GM13976 (cell line): ENCODE results near the gene BLOC1S3.

Source experiments
- DNase-seq: peaks from one replicate; pipeline ENCODE4 v3.0.0; 2012; ENCODE audit warnings: low spot score
- in situ Hi-C: fragments of 300-500 bp; cut with MboI; formaldehyde crosslinking; loops from one replicate; pipeline ENCODE4 v1.12.0; 2022; ENCODE audit warnings: low sequenced_read_pairs, mixed read lengths, inconsistent platforms; ENCODE audit not compliant: unreplicated experiment
- TF ChIP-seq, protein P1 (sequence below): IDR thresholded peaks from 2 replicates; pipeline ENCODE4 v1.5.1; 2012; ENCODE audit warnings: borderline replicate concordance, mild to moderate bottlenecking; ENCODE audit not compliant: insufficient read depth; ENCODE audit errors: extremely low read depth, missing control alignments, control extremely low read depth

BLOC1S3 gene

DNA sequence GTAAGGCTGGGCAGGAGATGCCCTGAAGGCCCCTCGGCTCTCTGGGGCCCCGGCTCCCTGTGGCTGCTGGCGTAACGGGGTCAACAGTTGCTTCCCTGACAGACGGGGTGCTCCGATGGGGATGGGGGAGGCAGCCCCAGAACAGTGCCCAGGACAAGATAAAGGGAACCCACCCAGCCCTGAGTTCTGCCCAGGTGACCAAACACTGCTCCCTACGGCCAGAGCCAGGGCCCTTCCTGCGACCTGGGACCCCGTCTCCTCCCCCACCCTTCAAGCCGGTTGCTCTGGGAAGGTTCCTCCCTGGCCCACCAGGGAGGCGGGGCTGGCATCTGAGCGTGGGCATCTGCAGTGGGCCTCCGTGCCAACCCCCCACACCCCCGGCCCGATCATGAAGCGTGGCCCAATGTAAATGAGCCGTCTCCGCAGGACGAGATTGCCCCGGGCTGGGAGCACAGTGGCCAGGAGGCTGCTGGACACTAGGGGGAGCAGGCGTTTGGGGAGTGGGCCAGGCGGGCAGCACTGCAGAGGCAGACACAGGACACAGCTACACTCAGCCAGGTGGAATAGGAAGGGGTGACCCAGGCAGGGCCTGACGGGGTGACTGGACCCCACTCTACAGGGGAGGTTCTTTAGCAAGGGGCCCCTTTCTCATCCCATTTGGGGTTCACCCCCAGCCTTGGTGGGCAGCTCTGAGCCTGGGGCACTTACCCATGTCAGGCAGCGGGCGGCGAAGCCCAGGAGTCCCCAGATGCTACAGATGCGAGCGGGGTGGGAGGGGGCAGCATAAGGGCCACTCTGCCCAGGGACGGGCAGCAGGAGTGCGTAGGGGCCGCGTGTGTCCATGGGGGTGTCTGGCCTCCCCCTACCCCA, 16.6 kb upstream of the BLOC1S3 start:
- DNase-seq: no peak
- TF ChIP-seq, protein P1, sequence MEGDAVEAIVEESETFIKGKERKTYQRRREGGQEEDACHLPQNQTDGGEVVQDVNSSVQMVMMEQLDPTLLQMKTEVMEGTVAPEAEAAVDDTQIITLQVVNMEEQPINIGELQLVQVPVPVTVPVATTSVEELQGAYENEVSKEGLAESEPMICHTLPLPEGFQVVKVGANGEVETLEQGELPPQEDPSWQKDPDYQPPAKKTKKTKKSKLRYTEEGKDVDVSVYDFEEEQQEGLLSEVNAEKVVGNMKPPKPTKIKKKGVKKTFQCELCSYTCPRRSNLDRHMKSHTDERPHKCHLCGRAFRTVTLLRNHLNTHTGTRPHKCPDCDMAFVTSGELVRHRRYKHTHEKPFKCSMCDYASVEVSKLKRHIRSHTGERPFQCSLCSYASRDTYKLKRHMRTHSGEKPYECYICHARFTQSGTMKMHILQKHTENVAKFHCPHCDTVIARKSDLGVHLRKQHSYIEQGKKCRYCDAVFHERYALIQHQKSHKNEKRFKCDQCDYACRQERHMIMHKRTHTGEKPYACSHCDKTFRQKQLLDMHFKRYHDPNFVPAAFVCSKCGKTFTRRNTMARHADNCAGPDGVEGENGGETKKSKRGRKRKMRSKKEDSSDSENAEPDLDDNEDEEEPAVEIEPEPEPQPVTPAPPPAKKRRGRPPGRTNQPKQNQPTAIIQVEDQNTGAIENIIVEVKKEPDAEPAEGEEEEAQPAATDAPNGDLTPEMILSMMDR: no peak
- in situ Hi-C loops: no loop called here

GRCh38 chr19:45162608-45163143, 15.9 kb upstream of the BLOC1S3 start:
- TF ChIP-seq, protein P1: no peak
- in situ Hi-C loops: no loop called here
- DNase-seq: no peak

GRCh38 chr19:45163156-45163555, 15.4 kb upstream of the BLOC1S3 start:
- TF ChIP-seq, protein P1: no peak
- DNase-seq: no peak
- in situ Hi-C loops: no loop called here

DNA sequence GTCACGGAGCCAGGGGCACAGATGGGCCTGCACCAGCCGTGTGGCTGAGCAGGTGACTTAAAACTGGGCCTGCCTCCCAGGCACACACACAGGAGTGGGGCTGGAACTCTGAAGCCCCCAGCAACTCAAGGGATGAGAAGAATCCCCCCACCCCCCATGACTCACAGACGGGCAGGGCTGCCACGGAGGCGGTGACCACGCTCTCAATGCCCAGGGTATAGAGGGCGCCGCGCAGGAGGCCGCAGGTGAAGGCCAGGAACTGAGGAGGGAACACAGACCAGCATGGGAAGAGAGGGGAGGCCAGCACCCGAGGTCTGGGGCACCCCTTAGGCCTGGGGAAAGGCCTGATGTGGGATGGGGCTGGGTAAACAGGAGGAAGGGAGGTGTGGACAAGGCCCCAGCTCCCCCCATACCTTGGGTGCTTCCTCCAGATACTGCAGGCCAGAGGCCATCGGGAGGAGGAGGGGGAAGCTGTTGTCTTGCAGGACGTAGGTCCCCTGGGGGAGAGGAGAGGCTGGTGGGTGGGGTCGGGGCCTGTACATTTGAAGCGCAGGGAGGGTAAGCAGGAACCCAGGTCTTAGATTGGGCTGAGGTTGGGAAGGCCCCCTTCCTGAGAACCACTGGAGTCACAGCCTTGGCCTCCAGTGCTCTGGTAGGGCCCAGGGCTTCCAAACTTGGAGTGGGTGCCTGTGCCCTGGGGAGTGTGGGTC, 14.7 kb upstream of the BLOC1S3 start:
- in situ Hi-C loops: no loop called here
- DNase-seq: no peak
- TF ChIP-seq, protein P1: no peak

DNA sequence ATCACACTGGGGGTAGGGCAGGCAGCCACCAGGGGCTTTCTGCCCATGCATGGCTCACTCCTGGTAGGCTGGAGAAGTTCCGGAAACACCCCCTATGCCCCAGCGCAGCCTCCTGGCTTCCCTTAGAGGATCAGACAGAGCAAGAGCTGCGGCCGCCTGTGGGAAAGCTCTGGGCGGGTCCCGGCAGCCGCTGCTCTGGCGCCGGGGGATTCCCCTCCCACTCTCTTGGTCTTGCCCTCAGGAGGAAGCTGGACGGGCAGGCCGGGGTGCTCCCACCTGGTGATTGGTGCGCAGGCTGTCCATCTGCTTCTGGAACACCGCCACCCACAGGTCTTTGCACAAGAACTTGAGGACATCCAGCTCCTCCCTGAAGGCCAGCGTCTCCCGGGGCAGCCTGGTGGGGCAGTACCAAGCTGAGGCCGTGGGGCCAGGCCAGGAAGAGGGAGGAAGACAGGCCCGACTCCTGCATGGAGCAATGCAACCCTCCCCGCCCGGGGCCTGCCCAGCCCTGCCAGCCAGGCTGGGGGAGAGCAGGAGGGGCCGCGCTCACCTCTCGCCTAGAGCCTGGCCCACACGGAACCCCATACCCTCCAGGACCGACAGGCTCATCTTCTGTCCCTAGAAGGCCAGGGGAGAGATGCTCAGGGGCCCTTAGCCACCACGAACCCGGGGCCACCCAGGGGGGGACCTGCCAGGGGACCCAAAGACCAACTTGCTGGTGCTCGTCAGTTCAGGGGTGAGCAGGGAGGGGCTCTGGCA, 13.8 kb upstream of the BLOC1S3 start:
- in situ Hi-C loops: no loop called here
- TF ChIP-seq, protein P1: no peak
- peak; percentile 90 for DNase-seq

GRCh38 chr19:45166723-45167252, 11.8 kb upstream of the BLOC1S3 start:
- in situ Hi-C loops: no loop called here
- DNase-seq: no peak
- TF ChIP-seq, protein P1: no peak
